OCI-LY3 (cell line): ENCODE measurements around the gene DDX59.
A peak's percentile ranks its signal among the peaks of the same experiment; 100 is the strongest.

Experiments
- H2AFZ ChIP-seq: fragments of 200-600, 300-600 bp; shearing (Covaris generic); 2 replicates; pipeline ENCODE4 v1.6.0; 2014; ENCODE audit warnings: antibody characterized with exemption, low read depth, low read length
- H3K27ac ChIP-seq: fragments of 200-600, 300-600 bp; sonication (generic); 2 replicates; pipeline ENCODE4 v1.5.1; 2014; ENCODE audit warnings: mild to moderate bottlenecking, low read length, moderate library complexity, mixed read lengths
- H3K27me3 ChIP-seq: fragments of 200-600, 300-600 bp; sonication (generic); 2 replicates; pipeline ENCODE4 v1.6.1; 2014; ENCODE audit warnings: low read depth, low read length, mixed read lengths
- H3K36me3 ChIP-seq: fragments of 200-600, 300-600 bp; sonication (generic); replicated peaks from 2 replicates; pipeline ENCODE3; 2014; ENCODE audit warnings: low read depth, low read length, mixed read lengths
- H3K4me1 ChIP-seq: fragments of 300-600, 200-600 bp; sonication (generic); 2 replicates; pipeline ENCODE4 v1.6.1; 2014; ENCODE audit warnings: low read length, mixed read lengths
- H3K4me2 ChIP-seq: fragments of 200-600, 300-600 bp; sonication (generic); 2 replicates; pipeline ENCODE4 v1.6.1; 2014; ENCODE audit warnings: low read length, mixed read lengths
- H3K4me3 ChIP-seq: fragments of 300-600, 200-600 bp; sonication (generic); 2 replicates; pipeline ENCODE4 v1.5.1; 2014; ENCODE audit warnings: antibody characterized with exemption, mild to moderate bottlenecking, low read length, moderate library complexity
- H3K79me2 ChIP-seq: fragments of 300-600, 200-600 bp; shearing (Covaris generic); 2 replicates; pipeline ENCODE4 v1.6.1; 2014; ENCODE audit warnings: mild to moderate bottlenecking, low read length, mixed read lengths
- H3K9ac ChIP-seq: fragments of 300-600, 200-600 bp; shearing (Covaris generic); 2 replicates; pipeline ENCODE4 v1.6.0; 2014; ENCODE audit warnings: mild to moderate bottlenecking, low read length, moderate library complexity
- H3K9me3 ChIP-seq: fragments of 200-600, 300-600 bp; shearing (Covaris generic); 2 replicates; pipeline ENCODE4 v1.6.1; 2014; ENCODE audit warnings: low read length, mixed read lengths; ENCODE audit not compliant: insufficient read depth
- H4K20me1 ChIP-seq: fragments of 200-600, 300-600 bp; sonication (generic); 2 replicates; pipeline ENCODE4 v1.6.1; 2016; ENCODE audit warnings: low read length, mixed read lengths; ENCODE audit not compliant: insufficient read depth
- CTCF ChIP-seq: fragments of 200-600, 300-600 bp; sonication (generic); IDR thresholded peaks from 2 replicates; pipeline ENCODE4 v1.5.1; 2014; ENCODE audit warnings: antibody characterized with exemption, low read length, low read depth
- EZH2phosphoT487 ChIP-seq: fragments of 200-600 bp; shearing (Covaris generic); IDR thresholded peaks from 2 replicates; pipeline ENCODE4 v1.6.1; 2018; ENCODE audit warnings: antibody characterized with exemption, mixed run types, low read depth

DDX59 gene

GRCh38 chr1:200653022-200653462, 16.7 kb downstream of the DDX59 start:
- H3K79me2 ChIP-seq = no peaks in the 10 kb centered on the region
- H3K4me2 ChIP-seq = peak overlapping the region; percentile 58
- H2AFZ ChIP-seq = no peak overlapping the region
- H3K27me3 ChIP-seq = no peaks in the 10 kb centered on the region
- peaks cover 4% of the 10 kb centered on the region; the same call in 1 of the 2 replicates for H4K20me1 ChIP-seq
- H3K27ac ChIP-seq = 0 out of 2 replicates have a peak overlapping the region, but pooled peaks have one; percentile 1
- H3K9me3 ChIP-seq = no peaks in the 10 kb centered on the region
- peaks cover 38% of the 10 kb centered on the region for H3K36me3 ChIP-seq
- peaks cover 42% of the 10 kb centered on the region for H3K4me1 ChIP-seq
- TF ChIP-seq EZH2phosphoT487 (no peak), CTCF (peak; percentile 12; the same call in 1 of the 2 replicates)
- H3K9ac ChIP-seq = no peak overlapping the region
- H3K4me3 ChIP-seq = peak overlapping the region; percentile 4; the same call in 1 of the 2 replicates

GRCh38 chr1:200652378-200652777, 17.3 kb downstream of the DDX59 start:
- no peak overlapping the region for H3K9ac ChIP-seq
- H3K36me3 ChIP-seq = peaks cover 35% of the 10 kb centered on the region
- no peak overlapping the region for H3K4me3 ChIP-seq
- H4K20me1 ChIP-seq = peaks cover 4% of the 10 kb centered on the region; the same call in 1 of the 2 replicates
- no peaks in the 10 kb centered on the region for H3K27me3 ChIP-seq
- no peaks in the 10 kb centered on the region for H3K79me2 ChIP-seq
- TF ChIP-seq EZH2phosphoT487 (no peak), CTCF (no peak)
- no peaks in the 10 kb centered on the region for H3K9me3 ChIP-seq
- H3K4me1 ChIP-seq = peaks cover 42% of the 10 kb centered on the region
- H2AFZ ChIP-seq = no peak overlapping the region
- H3K27ac ChIP-seq = no peak overlapping the region
- H3K4me2 ChIP-seq = no peak overlapping the region

- no peaks in the 10 kb centered on the region for H3K27me3 ChIP-seq
- H3K9me3 ChIP-seq = no peaks in the 10 kb centered on the region
- H3K4me1 ChIP-seq = peaks cover 34% of the 10 kb centered on the region
- H2AFZ ChIP-seq = no peak overlapping the region
- H3K79me2 ChIP-seq = no peaks in the 10 kb centered on the region
- H3K4me2 ChIP-seq = peak overlapping the region; percentile 71
- peak overlapping the region; percentile 62 for H3K27ac ChIP-seq
- no peaks in the 10 kb centered on the region for H4K20me1 ChIP-seq
- TF ChIP-seq EZH2phosphoT487 (no peak), CTCF (no peak)
- H3K4me3 ChIP-seq = peak overlapping the region; percentile 65
- peaks cover 27% of the 10 kb centered on the region for H3K36me3 ChIP-seq
- peak overlapping the region; percentile 23 for H3K9ac ChIP-seq
Observed at GRCh38 chr1:200646515-200646914, 23.2 kb downstream of the DDX59 start.

- H3K27me3 ChIP-seq = no peaks in the 10 kb centered on the region
- no peak overlapping the region for H3K27ac ChIP-seq
- peaks cover 21% of the 10 kb centered on the region for H3K36me3 ChIP-seq
- H3K79me2 ChIP-seq = no peaks in the 10 kb centered on the region
- no peak overlapping the region for H2AFZ ChIP-seq
- no peak overlapping the region for H3K4me3 ChIP-seq
- H4K20me1 ChIP-seq = no peaks in the 10 kb centered on the region
- no peak overlapping the region for H3K9ac ChIP-seq
- peak overlapping the region; percentile 2; the same call in 1 of the 2 replicates for H3K4me2 ChIP-seq
- TF ChIP-seq EZH2phosphoT487 (no peak), CTCF (no peak)
- peaks cover 50% of the 10 kb centered on the region for H3K4me1 ChIP-seq
- H3K9me3 ChIP-seq = no peaks in the 10 kb centered on the region
Observed at GRCh38 chr1:200644021-200644420, 25.7 kb downstream of the DDX59 start.
